HG03095 (cell line): ENCODE results near the gene RPL21.
"Not testable (repeated sequence)": the region's sequence is repeated elsewhere in the genome, so short reads cannot be mapped to it uniquely, and the experiment has no call there.

ENCODE experiments used
- ATAC-seq: cut with Tn5 transposase; IDR thresholded peaks from one replicate; pipeline ENCODE4 v1.9.1; 2021; ENCODE audit warnings: moderate library complexity; ENCODE audit not compliant: unreplicated experiment

Gene RPL21

GRCh38 chr13:27251166-27252091 is at the start of gene RPL21:
Gene RPL21 (plus strand): TSS chr13:27251558. CDS start chr13:27253777, 2,219 bp downstream.
- peak; percentile 94 for ATAC-seq

- no peak for ATAC-seq
Measured at GRCh38 chr13:27201661-27202060, 49.7 kb upstream of the RPL21 start.

GRCh38 chr13:27203186-27203585 is 48.2 kb upstream of the RPL21 start:
- no peak for ATAC-seq

DNA sequence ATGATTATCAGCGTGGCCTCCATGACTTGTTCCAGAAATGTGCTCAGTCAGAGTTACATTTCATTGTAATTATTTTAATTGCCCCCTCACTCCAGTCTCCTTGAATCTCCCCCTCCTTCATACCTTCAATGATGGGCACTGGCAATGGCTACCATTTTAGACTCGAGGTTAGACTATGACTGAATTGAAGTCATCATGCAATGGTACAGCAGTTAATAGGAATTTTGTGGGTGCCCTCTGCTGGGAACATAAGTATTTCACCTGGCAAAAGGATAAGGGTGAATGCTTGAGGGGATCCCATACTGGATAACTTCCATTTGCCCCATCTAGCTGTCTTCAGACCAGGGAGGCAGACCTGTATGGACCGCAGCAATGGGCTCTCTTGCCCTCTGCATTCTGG is 47.5 kb upstream of the RPL21 start:
- ATAC-seq = no peak

DNA sequence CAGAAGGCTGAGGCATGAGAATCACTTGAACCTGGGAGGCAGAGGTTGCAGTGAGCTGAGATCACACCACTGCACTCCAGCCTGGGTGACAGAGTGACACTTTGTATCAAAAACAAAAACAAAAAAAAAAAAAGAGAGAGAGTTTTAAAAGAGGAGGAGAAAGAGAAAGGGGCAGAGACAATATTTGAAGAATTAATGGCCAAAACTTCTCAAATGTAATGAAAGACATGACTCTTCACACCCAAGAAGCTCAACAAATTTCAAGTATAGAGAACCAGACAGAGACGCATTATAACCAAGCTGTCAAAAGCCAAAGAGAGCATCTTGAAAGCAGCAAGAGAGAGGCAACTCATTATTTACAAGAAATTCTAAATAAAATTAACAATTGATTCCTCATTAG is 42.8 kb upstream of the RPL21 start:
- ATAC-seq = no peak

DNA sequence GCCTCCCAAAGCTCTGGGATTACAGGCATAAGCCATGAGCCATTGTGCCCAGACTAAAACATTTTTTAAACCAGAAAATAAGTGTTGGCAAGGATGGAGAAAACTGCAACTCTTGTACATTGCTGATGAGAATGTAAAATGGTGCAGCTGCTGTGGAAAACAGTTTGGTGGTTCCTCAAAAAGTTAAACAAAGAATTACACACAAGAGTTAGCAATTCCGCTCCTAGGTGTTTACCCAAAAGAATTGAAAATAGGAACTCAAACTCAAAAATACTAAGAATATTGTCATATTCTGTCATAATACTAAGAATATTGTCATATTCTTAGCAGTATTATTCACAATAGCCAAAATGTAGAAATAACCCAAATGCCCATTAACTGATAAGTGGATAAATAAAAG is 40.1 kb upstream of the RPL21 start:
- ATAC-seq = no peak

- ATAC-seq = no peak
Measured at GRCh38 chr13:27211771-27212364, 39.5 kb upstream of the RPL21 start.

DNA sequence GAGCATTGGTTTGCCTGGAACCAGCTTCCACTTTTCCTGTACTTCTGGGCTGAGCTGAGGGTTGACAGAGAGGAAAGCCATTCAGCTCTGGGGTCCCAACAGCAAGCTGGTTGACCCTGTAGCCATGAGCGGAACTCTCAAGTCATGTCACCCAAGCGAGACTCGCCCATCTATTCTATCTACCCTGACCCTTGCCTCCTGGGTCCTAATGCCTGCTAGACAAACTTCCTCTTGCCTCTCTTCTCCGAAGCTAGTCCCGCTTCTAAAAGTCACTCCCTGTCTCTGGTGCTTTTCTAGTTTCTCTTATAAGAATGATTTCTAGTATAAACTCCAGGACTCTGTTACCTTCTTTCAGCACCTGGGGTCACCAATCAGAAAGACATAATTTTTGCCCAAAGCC is 38.0 kb upstream of the RPL21 start:
- ATAC-seq = not testable (repeated sequence)

DNA sequence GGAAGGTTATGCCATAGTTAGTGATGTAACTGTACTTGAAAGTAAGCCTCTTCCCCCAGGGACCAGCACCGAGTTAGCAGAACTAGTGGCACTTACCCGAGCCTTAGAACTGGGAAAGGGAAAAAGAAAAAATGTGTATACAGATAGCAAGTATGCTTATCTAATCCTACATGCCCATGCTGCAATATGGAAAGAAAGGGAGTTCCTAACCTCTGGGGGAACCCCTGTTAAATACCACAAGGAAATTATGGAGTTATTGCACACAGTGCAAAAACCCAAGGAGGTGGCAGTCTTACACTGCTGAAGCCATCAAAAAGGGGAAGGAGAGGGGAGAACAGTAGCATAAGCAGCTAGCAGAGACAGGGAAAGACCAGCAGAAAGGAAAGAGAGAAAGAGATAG is 33.6 kb upstream of the RPL21 start:
- not testable (repeated sequence) for ATAC-seq

DNA sequence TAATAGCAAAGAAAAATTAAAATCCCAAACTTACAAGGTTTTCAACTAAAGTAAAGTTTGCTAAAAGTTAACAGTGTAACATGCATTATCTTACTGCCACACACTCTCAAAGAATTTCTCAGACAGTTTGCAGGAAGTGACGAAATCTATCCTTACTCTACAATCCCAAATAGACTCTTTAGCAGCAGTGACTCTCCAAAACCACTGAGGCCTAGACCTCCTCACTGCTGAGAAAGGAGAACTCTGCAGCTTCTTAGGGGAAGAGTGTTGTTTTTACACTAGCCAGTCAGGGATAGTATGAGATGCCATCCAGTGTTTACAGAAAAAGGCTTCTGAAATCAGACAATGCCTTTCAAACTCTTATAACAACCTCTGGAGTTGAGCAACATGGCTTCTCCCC is 32.5 kb upstream of the RPL21 start:
- ATAC-seq = not testable (repeated sequence)

GRCh38 chr13:27219611-27220010 is 31.7 kb upstream of the RPL21 start:
- no peak for ATAC-seq

DNA sequence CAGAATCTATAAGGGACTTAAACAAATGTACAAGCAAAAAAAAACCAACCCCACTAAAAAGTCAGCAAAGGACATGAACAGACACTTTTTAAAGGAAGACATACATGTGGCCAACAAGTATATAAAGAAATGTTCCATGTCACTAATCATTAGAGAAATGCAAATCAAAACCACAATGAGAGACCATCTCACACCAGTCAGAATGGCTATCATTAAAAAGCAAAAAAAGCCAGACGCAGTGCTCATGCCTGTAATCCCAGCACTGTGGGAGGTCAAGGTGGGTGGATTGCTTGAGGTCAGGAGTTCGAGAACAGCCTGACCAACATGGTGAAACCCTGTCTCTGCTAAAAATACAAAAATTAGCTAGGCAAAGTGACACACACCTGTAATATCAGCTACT is 29.3 kb upstream of the RPL21 start:
- not testable (repeated sequence) for ATAC-seq

- no peak for ATAC-seq
Measured at GRCh38 chr13:27226991-27227390, 24.4 kb upstream of the RPL21 start.

DNA sequence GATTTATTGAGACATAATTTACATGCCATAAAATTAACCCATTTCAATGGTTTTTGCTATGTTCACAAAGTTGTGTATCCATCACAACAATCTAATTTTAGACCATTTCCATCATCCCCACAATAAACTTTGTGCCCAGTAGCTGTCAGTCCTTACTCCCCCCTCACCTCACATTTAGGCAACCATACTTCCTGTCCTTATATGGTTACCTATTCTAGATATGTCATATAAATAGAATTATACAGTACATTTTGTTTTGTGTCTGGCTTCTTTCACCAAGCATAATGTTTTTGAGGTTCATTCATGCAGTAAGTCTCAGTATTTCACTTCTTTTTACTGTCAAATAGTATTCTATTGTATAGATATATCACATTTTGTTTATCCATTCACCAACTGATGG is 23.2 kb upstream of the RPL21 start:
- ATAC-seq = no peak

DNA sequence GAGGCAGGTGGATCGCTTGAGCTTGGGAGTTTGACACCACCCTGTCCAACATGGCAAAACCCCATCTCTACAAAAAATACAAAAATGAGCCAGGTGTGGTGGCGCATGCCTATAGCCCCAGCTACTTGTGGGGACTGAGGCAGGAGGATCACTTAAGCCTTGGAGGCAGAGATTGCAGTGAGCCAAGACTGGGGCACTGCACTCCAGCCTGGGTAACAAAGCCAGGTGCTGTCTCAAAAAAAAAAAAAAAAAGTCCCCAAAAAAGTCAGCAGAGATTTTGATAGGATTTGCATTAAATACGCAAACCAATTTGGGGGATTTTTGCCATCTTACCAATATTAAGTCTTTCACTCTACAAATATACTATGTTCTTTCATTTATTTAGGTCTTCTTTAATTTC is 21.7 kb upstream of the RPL21 start:
- ATAC-seq = no peak

DNA sequence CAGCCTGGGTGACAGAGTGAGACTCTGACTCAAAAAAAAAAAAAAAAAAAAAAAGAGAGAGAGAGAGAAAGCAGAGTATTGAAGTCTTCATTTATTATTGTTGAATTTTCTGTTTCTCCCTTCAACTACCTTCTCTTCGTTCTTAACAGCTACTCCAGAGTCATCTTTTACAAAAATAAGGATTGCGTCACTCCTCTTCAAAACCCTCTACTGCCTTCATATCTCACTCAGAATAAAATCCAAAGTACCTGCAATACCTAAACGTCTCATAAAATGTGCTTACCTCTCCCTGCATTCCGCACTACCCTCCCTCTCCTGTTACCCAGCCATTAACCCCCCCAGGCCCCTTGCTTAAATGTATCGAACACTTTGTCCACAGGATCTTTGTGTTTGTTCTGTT is 17.4 kb upstream of the RPL21 start:
- no peak for ATAC-seq

DNA sequence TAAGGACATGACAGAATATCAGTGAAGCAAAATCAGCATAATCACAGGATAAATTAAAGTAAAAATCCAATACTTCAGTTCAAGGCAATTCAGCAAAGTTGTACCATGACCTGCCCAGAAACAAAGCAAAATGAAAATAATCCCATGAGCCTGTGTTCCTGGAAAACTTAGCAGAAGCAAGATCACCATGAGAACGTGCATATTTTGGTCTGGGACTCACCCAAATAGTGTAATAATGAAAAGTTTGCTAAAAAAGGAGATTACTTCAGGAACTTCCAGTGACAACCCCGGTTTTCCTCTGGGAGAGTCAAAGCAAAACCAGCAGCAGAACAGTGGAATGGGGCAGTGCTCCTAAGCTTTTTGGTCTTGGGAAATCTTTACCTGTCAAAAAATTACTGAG is 14.9 kb upstream of the RPL21 start:
- no peak for ATAC-seq

GRCh38 chr13:27242702-27243101 is 8.7 kb upstream of the RPL21 start:
- ATAC-seq = no peak

DNA sequence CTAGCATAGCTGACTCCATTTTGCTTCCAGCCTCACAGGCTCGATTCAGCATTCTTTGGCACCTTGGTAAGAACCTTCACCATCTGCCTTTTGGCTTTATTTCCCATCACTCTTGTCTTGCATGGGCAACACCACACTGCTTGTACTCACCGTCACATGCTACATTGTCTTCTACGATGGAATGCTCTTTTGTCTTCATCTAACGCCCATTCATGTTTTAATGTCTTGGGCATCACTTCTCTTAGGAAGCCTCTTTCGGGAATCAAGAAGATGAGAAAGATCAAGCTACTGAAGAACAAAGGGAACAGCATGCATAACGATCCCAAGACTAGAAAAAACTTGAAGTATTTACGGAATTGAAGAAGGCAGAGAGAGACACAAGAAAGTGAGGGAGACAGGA is 5.7 kb upstream of the RPL21 start:
- no peak for ATAC-seq

DNA sequence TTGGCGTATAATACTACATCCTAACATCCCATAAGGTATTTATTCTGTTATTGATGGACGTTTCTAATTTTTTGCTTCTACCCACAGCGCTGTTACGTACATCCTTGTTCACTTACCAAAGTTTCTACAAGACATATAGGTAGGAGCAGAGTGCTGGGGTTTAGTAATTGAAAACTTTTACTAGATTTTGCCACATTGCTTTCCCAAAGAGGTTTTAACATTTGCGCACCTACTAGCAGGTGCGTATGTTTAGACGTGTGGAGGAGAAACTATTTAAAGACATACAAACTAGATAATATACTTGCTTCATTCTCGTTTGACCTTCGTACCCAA is 559 bp upstream of the RPL21 start:
- no peak for ATAC-seq

- ATAC-seq = no peak
Measured at GRCh38 chr13:27252467-27252866, 1.1 kb downstream of the RPL21 start.

DNA sequence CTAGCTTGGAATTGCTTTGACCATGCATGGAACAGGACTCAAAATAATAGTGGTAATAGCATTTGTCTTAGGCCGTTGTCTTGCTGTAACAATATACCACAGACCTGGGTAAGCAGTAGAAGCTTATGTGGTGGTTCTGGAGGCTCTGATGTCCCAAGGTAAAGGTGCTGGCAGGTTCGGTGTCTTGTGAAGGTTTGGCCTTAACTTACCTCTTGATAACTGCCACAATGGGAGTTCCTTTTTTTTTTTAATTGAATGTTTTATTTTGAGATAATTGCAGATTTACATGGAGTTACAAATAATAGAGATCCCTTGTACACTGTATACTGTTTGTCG is 5.8 kb downstream of the RPL21 start:
- ATAC-seq = no peak
